ENCODE data around the gene IQCE. TPM values are rescaled to one million over a fixed set of nuclear protein-coding genes. Genes with fewer than 3 reads are reported as not detected.

IQCE gene
- total RNA-seq, 2 donors from 2014 or later = 11.6 to 17.7 TPM

GRCh38 chr7:2566890-2567678, 8.3 kb downstream of the IQCE start:
- Mint-ChIP-seq H3K27ac (no peak overlapping the region), H3K4me1 (ENCODE audit: low read depth in 2 of 2) (peaks cover 0 to 9% of the 10 kb centered on the region in 2 donors), H3K4me3 (no peak overlapping the region), H3K36me3 (no peaks in the 10 kb centered on the region), H3K27me3 (no peaks in the 10 kb centered on the region), H3K9me3 (no peaks in the 10 kb centered on the region)
- DNase-seq (ENCODE audit: low spot score) (no peak), ATAC-seq (peak in 1 of 2 donors; percentile 31)

- H3K36me3 Mint-ChIP-seq = no peaks in the 10 kb centered on the region
- H3K27me3 Mint-ChIP-seq = no peaks in the 10 kb centered on the region
- no peaks in the 10 kb centered on the region for H3K9me3 Mint-ChIP-seq
- no peak overlapping the region for H3K27ac Mint-ChIP-seq
- H3K4me1 Mint-ChIP-seq (ENCODE audit: low read depth in 2 of 2) = peaks cover 0 to 9% of the 10 kb centered on the region in 2 donors
- no peak overlapping the region for H3K4me3 Mint-ChIP-seq
- ATAC-seq (no peak), DNase-seq (ENCODE audit: low spot score) (no peak)
Observed at GRCh38 chr7:2567679-2568278, 9.0 kb downstream of the IQCE start.

- H3K27me3 Mint-ChIP-seq = no peaks in the 10 kb centered on the region
- no peak overlapping the region for H3K27ac Mint-ChIP-seq
- H3K4me1 Mint-ChIP-seq (ENCODE audit: low read depth in 2 of 2) = peaks cover 0 to 13% of the 10 kb centered on the region in 2 donors
- no peaks in the 10 kb centered on the region for H3K9me3 Mint-ChIP-seq
- ATAC-seq = no peak
- H3K36me3 Mint-ChIP-seq = no peaks in the 10 kb centered on the region
- no peak overlapping the region for H3K4me3 Mint-ChIP-seq
- DNase-seq (ENCODE audit: low spot score) = no peak
Observed at GRCh38 chr7:2568521-2569223, 9.9 kb downstream of the IQCE start.

GRCh38 chr7:2569421-2569820, 10.6 kb downstream of the IQCE start:
- peaks cover 6 to 21% of the 10 kb centered on the region in 2 donors for H3K4me1 Mint-ChIP-seq (ENCODE audit: low read depth in 2 of 2)
- ATAC-seq = no peak
- H3K36me3 Mint-ChIP-seq = no peaks in the 10 kb centered on the region

GRCh38 chr7:2570021-2570420, 11.2 kb downstream of the IQCE start:
- Mint-ChIP-seq H3K27me3 (no peaks in the 10 kb centered on the region), H3K9me3 (no peaks in the 10 kb centered on the region), H3K27ac (no peak overlapping the region), H3K4me3 (no peak overlapping the region), H3K4me1 (ENCODE audit: low read depth in 2 of 2) (peaks cover 10 to 23% of the 10 kb centered on the region in 2 donors), H3K36me3 (no peaks in the 10 kb centered on the region)
- ATAC-seq (no peak), DNase-seq (ENCODE audit: low spot score) (no peak)

More at GRCh38 chr7:2569421-2569820, 10.6 kb downstream of the IQCE start:
- no peaks in the 10 kb centered on the region for H3K27me3 Mint-ChIP-seq
- no peak overlapping the region for H3K4me3 Mint-ChIP-seq
- H3K27ac Mint-ChIP-seq = no peak overlapping the region
- DNase-seq (ENCODE audit: low spot score) = no peak
- H3K9me3 Mint-ChIP-seq = no peaks in the 10 kb centered on the region

GRCh38 chr7:2571409-2571808, 12.6 kb downstream of the IQCE start:
- Mint-ChIP-seq H3K27me3 (no peaks in the 10 kb centered on the region), H3K36me3 (no peaks in the 10 kb centered on the region), H3K27ac (no peak overlapping the region), H3K4me1 (ENCODE audit: low read depth in 2 of 2) (peaks cover 16 to 28% of the 10 kb centered on the region in 2 donors), H3K9me3 (no peaks in the 10 kb centered on the region), H3K4me3 (no peak overlapping the region)
- DNase-seq (ENCODE audit: low spot score) (no peak), ATAC-seq (no peak)

GRCh38 chr7:2572101-2572842, 13.5 kb downstream of the IQCE start:
- H3K27ac Mint-ChIP-seq = no peak overlapping the region
- H3K36me3 Mint-ChIP-seq = no peaks in the 10 kb centered on the region
- DNase-seq (ENCODE audit: low spot score) = no peak
- H3K27me3 Mint-ChIP-seq = no peaks in the 10 kb centered on the region
- no peaks in the 10 kb centered on the region for H3K9me3 Mint-ChIP-seq
- H3K4me1 Mint-ChIP-seq (ENCODE audit: low read depth in 2 of 2) = peaks cover 16 to 28% of the 10 kb centered on the region in 2 donors
- H3K4me3 Mint-ChIP-seq = no peak overlapping the region
- no peak for ATAC-seq

GRCh38 chr7:2573761-2574160, 15.0 kb downstream of the IQCE start:
- H3K4me3 Mint-ChIP-seq = no peak overlapping the region
- H3K9me3 Mint-ChIP-seq = no peaks in the 10 kb centered on the region
- H3K4me1 Mint-ChIP-seq (ENCODE audit: low read depth in 2 of 2) = peaks cover 16 to 27% of the 10 kb centered on the region in 2 donors
- ATAC-seq (peak in 1 of 2 donors; percentile 57), DNase-seq (ENCODE audit: low spot score) (no peak)
- H3K27ac Mint-ChIP-seq = no peak overlapping the region
- no peaks in the 10 kb centered on the region for H3K36me3 Mint-ChIP-seq
- H3K27me3 Mint-ChIP-seq = no peaks in the 10 kb centered on the region

- peak; percentile 41 to 55 for ATAC-seq
- DNase-seq (ENCODE audit: low spot score) = peak; percentile 61
- H3K27ac Mint-ChIP-seq = peak overlapping the region in 1 of 2 donors; percentile 71
- no peaks in the 10 kb centered on the region for H3K9me3 Mint-ChIP-seq
- peaks cover 16 to 23% of the 10 kb centered on the region in 2 donors for H3K4me1 Mint-ChIP-seq (ENCODE audit: low read depth in 2 of 2)
- H3K4me3 Mint-ChIP-seq = peak overlapping the region; percentile 11
- no peaks in the 10 kb centered on the region for H3K27me3 Mint-ChIP-seq
- H3K36me3 Mint-ChIP-seq = no peaks in the 10 kb centered on the region
Observed at GRCh38 chr7:2575046-2575732, 16.4 kb downstream of the IQCE start.

- Mint-ChIP-seq H3K36me3 (no peaks in the 10 kb centered on the region), H3K4me3 (no peak overlapping the region), H3K27ac (peak overlapping the region in 1 of 2 donors; percentile 25), H3K4me1 (ENCODE audit: low read depth in 2 of 2) (peaks cover 16 to 22% of the 10 kb centered on the region in 2 donors), H3K9me3 (no peaks in the 10 kb centered on the region), H3K27me3 (no peaks in the 10 kb centered on the region)
- DNase-seq (ENCODE audit: low spot score) (no peak), ATAC-seq (no peak)
Observed at GRCh38 chr7:2575733-2576340, 17.1 kb downstream of the IQCE start.

- DNase-seq (ENCODE audit: low spot score) = peak; percentile 49
- Mint-ChIP-seq H3K36me3 (no peaks in the 10 kb centered on the region), H3K4me3 (no peak overlapping the region), H3K4me1 (ENCODE audit: low read depth in 2 of 2) (peaks cover 16 to 22% of the 10 kb centered on the region in 2 donors), H3K27ac (no peak overlapping the region), H3K27me3 (no peaks in the 10 kb centered on the region), H3K9me3 (no peaks in the 10 kb centered on the region)
- ATAC-seq = no peak
Observed at GRCh38 chr7:2576742-2577491, 18.1 kb downstream of the IQCE start.

- Mint-ChIP-seq H3K4me1 (ENCODE audit: low read depth in 2 of 2) (peaks cover 16 to 22% of the 10 kb centered on the region in 2 donors), H3K36me3 (no peaks in the 10 kb centered on the region), H3K27me3 (no peaks in the 10 kb centered on the region), H3K9me3 (no peaks in the 10 kb centered on the region), H3K4me3 (no peak overlapping the region), H3K27ac (no peak overlapping the region)
- ATAC-seq (no peak), DNase-seq (ENCODE audit: low spot score) (peak; percentile 26)
Observed at GRCh38 chr7:2577914-2578680, 19.3 kb downstream of the IQCE start.
